Stomach (tissue), 19 donors: Measurements from ENCODE around the gene C9orf72. TPM values are rescaled to one million over a fixed set of nuclear protein-coding genes. Genes with fewer than 3 reads are reported as not detected.

Experiments used
- DNase-seq, 2 donors: peaks; one replicate each; pipeline versions ENCODE4 v3.0.0 to v3.0.0-alpha.2; 2013 to 2019
- H3K27ac ChIP-seq, 5 donors: fragments of 200-600 bp in 4 of 5; sonication (generic) in 4 of 5; one replicate each; pipeline ENCODE4 v1.5.1; 2013 to 2019; ENCODE audit warnings: mild to moderate bottlenecking in 1 of 5, moderate library complexity in 1 of 5
- H3K27me3 ChIP-seq, 3 donors: fragments of 200-600 bp; sonication (generic); one replicate each; pipeline ENCODE4 v1.5.1; 2017 to 2019; ENCODE audit warnings: mixed run types in 1 of 3
- H3K36me3 ChIP-seq, 4 donors: fragments of 200-600 bp; sonication (generic); 1 replicate in 3 of 4; 2 replicates in 1 of 4; pipeline ENCODE4 v1.5.1; 2016 to 2019
- H3K4me1 ChIP-seq, 4 donors: fragments of 200-600 bp; sonication (generic); one replicate each; pipeline ENCODE4 v1.5.1; 2016 to 2019
- H3K4me3 ChIP-seq, 4 donors: fragments of 200-600 bp; sonication (generic) in 3 of 4; one replicate each; pipeline ENCODE4 v1.5.1; 2016 to 2019; ENCODE audit warnings: mild to moderate bottlenecking in 1 of 4
- H3K9me3 ChIP-seq, 4 donors: fragments of 200-600 bp; sonication (generic); one replicate each; pipeline ENCODE4 v1.5.1; 2016 to 2019
- CTCF ChIP-seq, 7 experiments: fragments of 450-650 bp in 4 of 7; fragments of 200-600 bp in 3 of 7; sonication (generic) in 3 of 7; IDR thresholded peaks; one replicate each; pipeline ENCODE4 v1.5.1; 2016 to 2019; ENCODE audit warnings: antibody characterized with exemption in 7 of 7, control low read depth in 2 of 7, mild to moderate bottlenecking in 1 of 7
- EP300 ChIP-seq: sonication (generic); formaldehyde crosslinking; IDR thresholded peaks from one replicate; pipeline ENCODE4 v1.6.1; 2017; ENCODE audit warnings: antibody characterized with exemption
- POLR2A ChIP-seq, 4 donors: fragments of 450-650 bp; IDR thresholded peaks; one replicate each; pipeline ENCODE4 v1.6.1; 2016; ENCODE audit warnings: antibody characterized with exemption in 4 of 4, control low read depth in 2 of 4, mild to moderate bottlenecking in 1 of 4, moderate library complexity in 1 of 4
- POLR2AphosphoS5 ChIP-seq, 3 donors: sonication (generic); formaldehyde crosslinking; IDR thresholded peaks; one replicate each; pipeline ENCODE4 v1.6.1; 2016; ENCODE audit warnings: antibody characterized with exemption in 3 of 3
- WGBS, 5 donors: extraction: QIAGEN DNeasy Blood & Tissue Kit in 3 of 5; methylation state at CpG; one replicate each; pipeline versions ENCODE4 v1.1.5 to v1.1.7; 2013 to 2018; 5-methylcytosine and 5-hydroxymethylcytosine counted together
- intact Hi-C: fragments of 100-400 bp; cut with DNase I; formaldehyde crosslinking; loops from one replicate; pipeline ENCODE4 v1.15.1; 2023; ENCODE audit warnings: low total_unique reads
- long read RNA-seq, 10 donors: transcript quantifications; one replicate each; lab custom pipeline, GENCODE V29; 2026
- polyA plus RNA-seq, 3 donors: library from polyadenylated mRNA; stranded (reverse); fragments of 200-250 nt; gene quantifications; one replicate each; pipeline ENCODE4 v1.2.3, GENCODE V29; 2013
- total RNA-seq, 5 donors: library from RNA; depleted of rRNA; stranded (reverse); fragments of >200 nt; gene quantifications; one replicate each; pipeline versions ENCODE4 v1.1.0 to v1.2.3, GENCODE V29; 2014 to 2016
- donor health status: healthy with polysubstance abuse.
- donor health status: Bipolar disorder and iron deficiency.
- donor health status: healthy.

Gene C9orf72
- 10 to 100 TPM in 4 of 5 donors, 1 to 10 TPM in 1; 2.6 to 69.9 (median 12.9) TPM for total RNA-seq
- polyA plus RNA-seq = 1 to 10 TPM; 4.7 to 6.5 (median 5.9) TPM
- long read RNA-seq, donor 1 = 0 reads
- long read RNA-seq, donor 2, partial matches to known transcripts = 0 of 1 reads
- long read RNA-seq, donor 2, other reads (novel, unspliced or antisense) = 0 of 1 reads
- long read RNA-seq, donor 3 = 0 reads
- long read RNA-seq, donor 4 = 0 reads
- long read RNA-seq, donor 5 = 0 reads
- long read RNA-seq, donor 6, partial matches to known transcripts = 17 of 18 reads
- long read RNA-seq, donor 6, other reads (novel, unspliced or antisense) = 0 of 18 reads
- long read RNA-seq, donor 7, partial matches to known transcripts = 0 of 3 reads
- long read RNA-seq, donor 7, other reads (novel, unspliced or antisense) = 0 of 3 reads
- long read RNA-seq, donor 8, partial matches to known transcripts = 5 of 6 reads
- long read RNA-seq, donor 8, other reads (novel, unspliced or antisense) = 0 of 6 reads
- long read RNA-seq, donor 9 = 0 reads
- long read RNA-seq, donor 10 = 0 reads

- 0 to 1% (median 1%) methylated on average over 40 to 72 of the region's 72 CpGs for WGBS, 5 donors
- peak; percentile 84 to 92 for DNase-seq
- Histone ChIP-seq H3K9me3 (peaks cover 0 to 3% (median 2%) of the 10 kb centered on the region in 4 donors), H3K27ac (peak within 1 kb of the TSS; percentile 96 to 100 (median 99)), H3K27me3 (no peaks in the 10 kb centered on the region), H3K36me3 (no peaks in the 10 kb centered on the region), H3K4me3 (peak within 1 kb of the TSS; percentile 73 to 80 (median 76)), H3K4me1 (peaks cover 0 to 50% (median 28%) of the 10 kb centered on the region in 4 donors)
- intact Hi-C loops = no loop called here
- peak; percentile 25 to 80 (median 73) for TF ChIP-seq POLR2AphosphoS5 (IDR thresholded peaks at IDR 0.05)
- peak in 2 of 4 donors; percentile 59 to 70 for TF ChIP-seq POLR2A (IDR thresholded peaks at IDR 0.05)
- no peak for TF ChIP-seq EP300
- TF ChIP-seq CTCF (IDR thresholded peaks at IDR 0.05) = no peak
Observed at GRCh38 chr9:27572918-27573633, at the start of gene C9orf72. C9orf72 (minus strand) TSS chr9:27573481; CDS start chr9:27567120, 6,361 bp downstream.

- Histone ChIP-seq H3K4me3 (no peak overlapping the region), H3K27ac (no peak overlapping the region), H3K27me3 (no peaks in the 10 kb centered on the region), H3K36me3 (no peaks in the 10 kb centered on the region), H3K4me1 (peaks cover 0 to 6% (median 6%) of the 10 kb centered on the region in 4 donors), H3K9me3 (no peaks in the 10 kb centered on the region)
- no peak for DNase-seq
- TF ChIP-seq CTCF (IDR thresholded peaks at IDR 0.05) (no peak), POLR2AphosphoS5 (IDR thresholded peaks at IDR 0.05) (no peak), POLR2A (IDR thresholded peaks at IDR 0.05) (no peak), EP300 (no peak)
- intact Hi-C loops = no loop called here
- WGBS, 5 donors = 59 to 80% (median 65%) methylated on average over 5 of the region's 5 CpGs
Observed at GRCh38 chr9:27622693-27623340, 49.5 kb upstream of the C9orf72 start.

- no peak for DNase-seq
- peaks cover 0 to 4% (median 0%) of the 10 kb centered on the region in 3 donors for H3K27me3 ChIP-seq
- no peaks in the 10 kb centered on the region for H3K36me3 ChIP-seq
- no peak overlapping the region for H3K27ac ChIP-seq
- no peaks in the 10 kb centered on the region for H3K4me1 ChIP-seq
- WGBS, 5 donors = 90 to 93% (median 92%) methylated on average over 6 of the region's 6 CpGs
- no peaks in the 10 kb centered on the region for H3K9me3 ChIP-seq
- TF ChIP-seq CTCF (IDR thresholded peaks at IDR 0.05) = no peak
- no peak for TF ChIP-seq EP300
- no peak for TF ChIP-seq POLR2AphosphoS5 (IDR thresholded peaks at IDR 0.05)
- no peak for TF ChIP-seq POLR2A (IDR thresholded peaks at IDR 0.05)
- intact Hi-C loops = no loop called here
- H3K4me3 ChIP-seq = no peak overlapping the region
Observed at GRCh38 chr9:27619743-27620142, 46.5 kb upstream of the C9orf72 start.

GRCh38 chr9:27618066-27618465 is 44.8 kb upstream of the C9orf72 start:
- intact Hi-C loops = no loop called here
- peaks cover 0 to 11% (median 0%) of the 10 kb centered on the region in 3 donors for H3K27me3 ChIP-seq
- no peak for TF ChIP-seq POLR2A (IDR thresholded peaks at IDR 0.05)
- no peak for TF ChIP-seq EP300
- no peak for TF ChIP-seq POLR2AphosphoS5 (IDR thresholded peaks at IDR 0.05)
- TF ChIP-seq CTCF (IDR thresholded peaks at IDR 0.05) = no peak
- H3K4me3 ChIP-seq = no peak overlapping the region
- H3K27ac ChIP-seq = no peak overlapping the region
- 42 to 65% (median 54%) methylated on average over 4 of the region's 4 CpGs for WGBS, 5 donors
- DNase-seq = no peak
- no peaks in the 10 kb centered on the region for H3K36me3 ChIP-seq
- H3K4me1 ChIP-seq = no peaks in the 10 kb centered on the region
- H3K9me3 ChIP-seq = no peaks in the 10 kb centered on the region
